Nephron progenitor cell (in vitro differentiated cells): ENCODE results near the gene ARGLU1.
A peak's percentile ranks its signal among the peaks of the same experiment; 100 is the strongest.

ENCODE experiments used
- DNase-seq: peaks from one replicate; pipeline ENCODE4 v3.0.0; 2021
- H3K27ac Mint-ChIP-seq: 2 replicates; pipeline ENCODE4 v1.8.0; 2021; ENCODE audit warnings: mild to moderate bottlenecking, moderate library complexity, mixed read lengths
- H3K27me3 Mint-ChIP-seq: 2 replicates; pipeline ENCODE4 v1.8.0; 2021; ENCODE audit warnings: mild to moderate bottlenecking, low read depth, mixed read lengths; ENCODE audit not compliant: poor library complexity
- H3K36me3 Mint-ChIP-seq: 2 replicates; pipeline ENCODE4 v1.8.0; 2021; ENCODE audit warnings: low read depth, mixed read lengths
- H3K4me1 Mint-ChIP-seq: 2 replicates; pipeline ENCODE4 v1.8.0; 2021; ENCODE audit warnings: mixed read lengths
- H3K4me3 Mint-ChIP-seq: 2 replicates; pipeline ENCODE4 v1.8.0; 2021; ENCODE audit warnings: mild to moderate bottlenecking, moderate library complexity, mixed read lengths
- H3K9me3 Mint-ChIP-seq: 2 replicates; pipeline ENCODE4 v1.8.0; 2021; ENCODE audit warnings: mild to moderate bottlenecking, moderate library complexity, mixed read lengths
- CTCF ChIP-seq: fragments of 200-600 bp; sonication (generic); IDR thresholded peaks from 2 replicates; pipeline ENCODE4 v1.5.0; 2021; ENCODE audit warnings: antibody characterized with exemption

ARGLU1 gene

GRCh38 chr13:106498158-106498557 is 69.8 kb downstream of the ARGLU1 start:
- no peaks in the 10 kb centered on the region for H3K27me3 Mint-ChIP-seq
- TF ChIP-seq CTCF = no peak
- peaks cover 60% of the 10 kb centered on the region for H3K36me3 Mint-ChIP-seq
- no peak for DNase-seq
- H3K4me1 Mint-ChIP-seq = peaks cover 80% of the 10 kb centered on the region
- peak overlapping the region; percentile 46 for H3K4me3 Mint-ChIP-seq
- no peaks in the 10 kb centered on the region for H3K9me3 Mint-ChIP-seq
- H3K27ac Mint-ChIP-seq = peak overlapping the region; percentile 68

- Mint-ChIP-seq H3K36me3 (peaks cover 60% of the 10 kb centered on the region), H3K9me3 (no peaks in the 10 kb centered on the region), H3K4me3 (no peak overlapping the region), H3K27ac (peak overlapping the region; percentile 86), H3K4me1 (peaks cover 79% of the 10 kb centered on the region), H3K27me3 (no peaks in the 10 kb centered on the region)
- TF ChIP-seq CTCF = no peak
- no peak for DNase-seq
Observed at GRCh38 chr13:106497079-106497478, 70.9 kb downstream of the ARGLU1 start.

DNA sequence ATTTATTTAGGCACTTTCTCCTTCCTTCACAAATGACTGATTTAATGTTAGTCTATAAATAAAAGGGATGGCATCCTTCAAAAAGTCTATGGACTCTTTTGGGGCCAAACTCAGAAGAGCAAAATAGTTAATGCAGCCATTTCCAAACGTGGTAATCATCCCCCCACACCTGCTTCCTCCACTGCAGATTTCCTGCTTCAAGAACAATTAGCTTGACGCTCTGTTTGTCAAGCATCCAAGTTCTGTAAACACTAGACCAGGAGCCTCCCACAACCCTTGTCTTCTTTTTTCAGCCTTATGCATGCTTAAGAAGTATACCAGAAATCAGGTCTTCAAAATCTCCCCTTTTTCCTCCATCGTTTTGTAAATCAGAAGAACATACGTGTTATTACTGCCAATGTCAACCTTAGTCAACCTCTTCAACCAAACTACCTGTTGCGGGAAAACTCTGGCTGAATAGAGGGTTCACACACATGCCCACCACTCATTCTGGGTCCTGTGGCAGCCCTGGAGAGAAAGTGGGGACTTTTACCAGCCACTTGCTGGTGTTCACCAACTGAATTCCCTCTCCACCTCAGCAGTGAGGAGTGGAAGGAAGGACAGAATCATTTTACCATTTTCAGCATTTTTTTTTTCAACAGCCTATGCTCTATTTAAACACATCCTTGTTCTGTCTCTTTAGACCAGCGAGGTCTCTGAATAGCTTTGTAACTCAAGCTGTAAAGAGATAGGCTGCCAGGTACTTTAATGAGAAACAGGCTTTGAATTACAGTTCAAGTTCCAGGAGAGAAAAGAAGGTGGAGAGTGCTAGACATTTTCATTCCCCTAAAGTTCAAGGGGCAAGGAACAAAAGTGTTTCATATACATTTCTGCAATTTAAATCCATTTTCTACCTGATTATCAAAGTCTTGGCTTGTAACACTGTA is 71.6 kb downstream of the ARGLU1 start:
- no peak for DNase-seq
- no peak for TF ChIP-seq CTCF
- Mint-ChIP-seq H3K36me3 (peaks cover 62% of the 10 kb centered on the region), H3K4me1 (peaks cover 86% of the 10 kb centered on the region), H3K4me3 (peak overlapping the region; percentile 44), H3K27me3 (no peaks in the 10 kb centered on the region), H3K27ac (peak overlapping the region; percentile 66), H3K9me3 (no peaks in the 10 kb centered on the region)

GRCh38 chr13:106494936-106495335 is 73.0 kb downstream of the ARGLU1 start:
- TF ChIP-seq CTCF = no peak
- no peak for DNase-seq
- no peaks in the 10 kb centered on the region for H3K9me3 Mint-ChIP-seq
- H3K4me3 Mint-ChIP-seq = no peak overlapping the region
- peaks cover 61% of the 10 kb centered on the region for H3K36me3 Mint-ChIP-seq
- no peaks in the 10 kb centered on the region for H3K27me3 Mint-ChIP-seq
- H3K4me1 Mint-ChIP-seq = peaks cover 84% of the 10 kb centered on the region
- no peak overlapping the region for H3K27ac Mint-ChIP-seq

DNA sequence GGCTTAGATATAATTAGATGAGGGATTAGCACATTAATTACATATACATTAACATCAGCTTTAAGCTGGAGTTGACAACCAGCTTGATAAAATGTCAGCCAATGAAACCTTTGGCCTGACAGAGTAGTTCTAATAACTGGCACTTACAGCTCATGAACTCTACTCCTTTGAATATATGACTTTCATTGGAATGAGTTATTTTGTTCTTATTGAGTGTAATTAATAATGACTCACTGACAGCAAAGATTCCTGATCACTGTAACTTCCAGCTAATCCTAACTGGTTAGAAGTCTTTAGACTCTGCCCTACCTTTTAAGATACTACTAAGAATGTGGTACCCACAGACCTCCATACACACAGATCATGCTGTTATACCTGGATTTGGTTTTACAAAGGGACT is 73.4 kb downstream of the ARGLU1 start:
- peaks cover 58% of the 10 kb centered on the region for H3K36me3 Mint-ChIP-seq

More for the DNA sequence above, 73.4 kb downstream of the ARGLU1 start:
- no peak overlapping the region for H3K4me3 Mint-ChIP-seq
- H3K4me1 Mint-ChIP-seq = peaks cover 81% of the 10 kb centered on the region
- no peaks in the 10 kb centered on the region for H3K9me3 Mint-ChIP-seq
- no peak for DNase-seq
- no peak for TF ChIP-seq CTCF
- H3K27ac Mint-ChIP-seq = no peak overlapping the region
- H3K27me3 Mint-ChIP-seq = no peaks in the 10 kb centered on the region
